ENCODE data around the gene CMTM8. TPM values are rescaled to one million over a fixed set of nuclear protein-coding genes. Genes with fewer than 3 reads are reported as not detected.

Gene CMTM8
- total and polyA plus RNA-seq, 2 of the 8 experiments (the other 6 are each of a cell fraction or from before 2014, with no cell fraction given), result 10.5 to 22.4 TPM

DNA sequence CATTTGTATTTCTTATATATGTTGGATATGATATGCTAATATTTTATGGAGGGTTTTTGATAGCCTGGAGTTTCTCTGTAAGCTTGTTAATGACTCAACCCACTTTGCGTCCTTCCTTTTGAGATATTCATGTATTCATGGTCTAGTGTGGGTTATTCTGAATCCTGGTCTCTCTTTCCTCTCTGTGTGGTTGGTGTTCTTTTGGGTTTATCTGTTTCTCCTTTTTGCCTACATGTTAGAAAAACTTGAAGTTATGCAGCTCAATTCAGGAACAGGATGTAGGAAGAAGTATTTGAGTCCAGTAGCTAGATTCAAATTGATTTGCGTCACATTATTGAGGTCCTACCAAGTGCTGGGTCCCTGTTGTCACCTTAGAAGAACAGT lies 181.3 kb downstream of the CMTM8 start:
- Histone ChIP-seq H3K9ac (replicated peaks in 1 of 4; ENCODE audit: extremely low read depth in 1 of 4, low read depth in 3 of 4, low read length in 3 of 4) (peak overlapping the region in 1 of 4 experiments; percentile 34; a peak in 2 of 7 replicates), H3K4me2 (ENCODE audit: insufficient read depth in 1 of 2, low read depth in 2 of 2, low read length in 2 of 2) (no peak overlapping the region; a peak in 1 of 4 replicates), H2BK120ac (replicated peaks; ENCODE audit: low read depth, low read length) (no peak overlapping the region), H3K79me1 (ENCODE audit: low read depth, low read length) (peaks cover 6% of the 10 kb centered on the region; the same call in 1 of the 2 replicates), H3K36me3 (ENCODE audit: control insufficient read depth in 2 of 4, insufficient read depth in 4 of 4, low read length in 3 of 4) (no peaks in the 10 kb centered on the region), H3K27ac (ENCODE audit: low read depth, low read length) (peak overlapping the region; percentile 76), H3K23ac (ENCODE audit: insufficient read length) (no peak overlapping the region), H2BK5ac (ENCODE audit: low read depth, low read length) (0 out of 2 replicates have a peak overlapping the region, but pooled peaks have one; percentile 46), H2AFZ (ENCODE audit: low read length) (no peak overlapping the region), H3K56ac (replicated peaks; ENCODE audit: insufficient read length, low read depth, low read length) (no peak overlapping the region), H3K18ac (ENCODE audit: extremely low read depth, low read length) (peak overlapping the region; percentile 44; the same call in 1 of the 2 replicates), H4K91ac (replicated peaks; ENCODE audit: insufficient read length, low read length) (no peak overlapping the region), H3K79me2 (ENCODE audit: control insufficient read depth in 1 of 2, insufficient read depth in 2 of 2, low read length in 2 of 2) (peaks cover 0 to 52% of the 10 kb centered on the region in 2 experiments; a peak in 3 of 4 replicates), H3K23me2 (ENCODE audit: low read depth, low read length) (no peaks in the 10 kb centered on the region; the same call in 1 of the 2 replicates), H2AK5ac (ENCODE audit: low read depth, low read length) (no peak overlapping the region), H4K8ac (ENCODE audit: extremely low read depth, insufficient read depth, low read length) (no peak overlapping the region), H4K5ac (ENCODE audit: insufficient read length, low read depth, low read length) (no peak overlapping the region), H3K4ac (replicated peaks; ENCODE audit: insufficient read length, low read depth, low read length) (no peak overlapping the region), H2BK12ac (ENCODE audit: low read depth, low read length) (peak overlapping the region; percentile 76; the same call in 1 of the 2 replicates), H4K20me1 (replicated peaks in 1 of 2; ENCODE audit: control insufficient read depth in 1 of 2, insufficient read depth in 2 of 2, low read length in 2 of 2) (no peaks in the 10 kb centered on the region), H3K9me3 (ENCODE audit: insufficient read depth in 2 of 2, low read depth in 1 of 2, low read length in 1 of 2) (no peaks in the 10 kb centered on the region; a peak in 1 of 4 replicates), H3K27me3 (replicated peaks in 1 of 4; ENCODE audit: control insufficient read depth in 3 of 4, extremely low read depth in 1 of 4, insufficient read depth in 3 of 4, low read length in 3 of 4) (no peaks in the 10 kb centered on the region), H3K4me1 (replicated peaks in 1 of 4; ENCODE audit: control insufficient read depth in 3 of 4, insufficient read depth in 4 of 4, low read length in 3 of 4) (peaks cover 9 to 15% (median 12%) of the 10 kb centered on the region in 4 experiments), H2BK20ac (ENCODE audit: low read length) (peak overlapping the region; percentile 11; the same call in 1 of the 2 replicates), H3K14ac (ENCODE audit: insufficient read length) (no peak overlapping the region), H3K4me3 (ENCODE audit: extremely low read depth in 1 of 4, insufficient read depth in 2 of 4, low read depth in 3 of 4, low read length in 4 of 4) (no peak overlapping the region; a peak in 1 of 8 replicates), H2BK15ac (ENCODE audit: low read length) (no peak overlapping the region)
- FAIRE-seq (no peak), DNase-seq (ENCODE audit: low read depth in 1 of 2, low spot score in 2 of 2) (no peak)
- ChIA-PET CTCF (ENCODE audit: partially characterized antibody) (interaction anchor here (0.6 to 8.2 kb wide), 6 partner anchors 9 to 122 kb away, joined by 3 to 47 read pairs (median 4); no protein-coding TSS in a partner anchor), POLR2A (ENCODE audit: partially characterized antibody) (interaction anchor here (1.4 kb wide), 1 partner anchor 9 kb away, joined by 3 read pairs; no protein-coding TSS in a partner anchor)
- 85% methylated on average over 2 of the region's 2 CpGs; no CpG with 5 or more reads in 1 of the 2 experiments for WGBS, 2 experiments (ENCODE audit: extremely low coverage in 1 of 2, insufficient coverage in 1 of 2, insufficient read length in 1 of 2, insufficient replicate concordance in 2 of 2, low coverage in 1 of 2, low lambda C conversion rate in 2 of 2, missing lambda C conversion rate in 1 of 2)
- no peak for TF ChIP-seq BACH1 (IDR thresholded peaks at IDR 0.05; ENCODE audit: low read length)
- no peak for TF ChIP-seq TAF1 (IDR thresholded peaks at IDR 0.05; ENCODE audit: low read depth, low read length)
- TF ChIP-seq, protein P1, sequence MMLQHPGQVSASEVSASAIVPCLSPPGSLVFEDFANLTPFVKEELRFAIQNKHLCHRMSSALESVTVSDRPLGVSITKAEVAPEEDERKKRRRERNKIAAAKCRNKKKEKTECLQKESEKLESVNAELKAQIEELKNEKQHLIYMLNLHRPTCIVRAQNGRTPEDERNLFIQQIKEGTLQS (IDR thresholded peaks at IDR 0.05; ENCODE audit: insufficient read depth, low read depth, low read length), result no peak
- TF ChIP-seq POLR2A (IDR thresholded peaks at IDR 0.05; ENCODE audit: control extremely low read depth in 1 of 2, low read depth in 2 of 2, low read length in 2 of 2), result no peak
- TF ChIP-seq CHD1 (IDR thresholded peaks at IDR 0.05; ENCODE audit: low read depth, low read length), result no peak
- TF ChIP-seq, protein P2, sequence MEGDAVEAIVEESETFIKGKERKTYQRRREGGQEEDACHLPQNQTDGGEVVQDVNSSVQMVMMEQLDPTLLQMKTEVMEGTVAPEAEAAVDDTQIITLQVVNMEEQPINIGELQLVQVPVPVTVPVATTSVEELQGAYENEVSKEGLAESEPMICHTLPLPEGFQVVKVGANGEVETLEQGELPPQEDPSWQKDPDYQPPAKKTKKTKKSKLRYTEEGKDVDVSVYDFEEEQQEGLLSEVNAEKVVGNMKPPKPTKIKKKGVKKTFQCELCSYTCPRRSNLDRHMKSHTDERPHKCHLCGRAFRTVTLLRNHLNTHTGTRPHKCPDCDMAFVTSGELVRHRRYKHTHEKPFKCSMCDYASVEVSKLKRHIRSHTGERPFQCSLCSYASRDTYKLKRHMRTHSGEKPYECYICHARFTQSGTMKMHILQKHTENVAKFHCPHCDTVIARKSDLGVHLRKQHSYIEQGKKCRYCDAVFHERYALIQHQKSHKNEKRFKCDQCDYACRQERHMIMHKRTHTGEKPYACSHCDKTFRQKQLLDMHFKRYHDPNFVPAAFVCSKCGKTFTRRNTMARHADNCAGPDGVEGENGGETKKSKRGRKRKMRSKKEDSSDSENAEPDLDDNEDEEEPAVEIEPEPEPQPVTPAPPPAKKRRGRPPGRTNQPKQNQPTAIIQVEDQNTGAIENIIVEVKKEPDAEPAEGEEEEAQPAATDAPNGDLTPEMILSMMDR (IDR thresholded peaks at IDR 0.05; ENCODE audit: control extremely low read depth in 1 of 3, insufficient read depth in 1 of 3, low read depth in 1 of 3, low read length in 3 of 3), result no peak
- no peak for TF ChIP-seq GABPA (IDR thresholded peaks at IDR 0.05; ENCODE audit: borderline replicate concordance, insufficient read depth, low read length)
- TF ChIP-seq CHD2 (IDR thresholded peaks at IDR 0.05; ENCODE audit: low read length), result no peak
- TF ChIP-seq SP2 (IDR thresholded peaks at IDR 0.05; ENCODE audit: low read length), result no peak
- TF ChIP-seq, protein P3, sequence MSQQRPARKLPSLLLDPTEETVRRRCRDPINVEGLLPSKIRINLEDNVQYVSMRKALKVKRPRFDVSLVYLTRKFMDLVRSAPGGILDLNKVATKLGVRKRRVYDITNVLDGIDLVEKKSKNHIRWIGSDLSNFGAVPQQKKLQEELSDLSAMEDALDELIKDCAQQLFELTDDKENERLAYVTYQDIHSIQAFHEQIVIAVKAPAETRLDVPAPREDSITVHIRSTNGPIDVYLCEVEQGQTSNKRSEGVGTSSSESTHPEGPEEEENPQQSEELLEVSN (IDR thresholded peaks at IDR 0.05), result no peak
